DMS114 treated with DMSO at 0.1 percent for 48 hours (cell line): ENCODE data around the gene DCP1A.
"Not testable (repeated sequence)": the region's sequence is repeated elsewhere in the genome, so short reads cannot be mapped to it uniquely, and the experiment has no call there.

Experiments
- DNase-seq: peaks from one replicate; lab custom pipeline; 2025; ENCODE audit not compliant: unreplicated experiment; lab: John Stamatoyannopoulos, UW

DCP1A gene

DNA sequence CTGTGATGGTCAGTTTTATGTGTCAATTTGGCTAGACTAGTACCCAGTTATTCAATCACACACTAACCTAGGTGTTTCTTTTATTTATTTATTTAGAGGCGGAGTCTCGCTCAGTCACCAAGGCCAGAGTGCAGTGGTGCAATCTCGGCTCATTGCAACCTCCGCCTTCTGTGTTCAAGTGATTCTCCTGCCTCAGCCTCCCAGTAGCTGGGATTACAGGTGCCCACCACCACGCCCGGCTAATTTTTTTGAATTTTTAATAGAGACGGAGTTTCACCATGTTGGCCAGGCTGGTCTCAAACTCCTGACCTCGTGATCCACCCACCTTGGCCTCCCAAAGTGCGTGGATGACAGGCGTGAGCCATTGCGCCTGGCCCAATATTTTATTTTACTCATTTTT lies 78.2 kb downstream of the DCP1A start:
- DNase-seq, result not testable (repeated sequence)

DNA sequence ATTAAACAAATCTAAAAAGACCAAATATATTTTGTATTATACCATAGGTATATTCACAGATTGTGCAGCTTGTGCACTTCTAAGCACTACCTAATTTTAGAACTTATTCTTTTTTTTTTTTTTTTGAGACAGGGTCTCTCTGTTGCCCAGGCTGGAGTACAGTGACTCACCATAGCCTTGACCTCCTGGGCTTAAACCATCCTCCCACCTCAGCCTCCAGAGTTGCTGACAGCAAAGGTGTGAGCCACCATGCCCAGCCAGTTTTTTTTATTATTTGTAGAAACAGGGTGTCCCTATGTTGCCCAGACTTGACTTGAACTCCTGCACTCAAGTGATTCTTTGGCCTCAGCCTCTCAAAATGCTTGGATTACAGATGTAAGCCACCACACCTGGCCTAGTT lies 79.6 kb downstream of the DCP1A start:
- DNase-seq, result no peak

DNA sequence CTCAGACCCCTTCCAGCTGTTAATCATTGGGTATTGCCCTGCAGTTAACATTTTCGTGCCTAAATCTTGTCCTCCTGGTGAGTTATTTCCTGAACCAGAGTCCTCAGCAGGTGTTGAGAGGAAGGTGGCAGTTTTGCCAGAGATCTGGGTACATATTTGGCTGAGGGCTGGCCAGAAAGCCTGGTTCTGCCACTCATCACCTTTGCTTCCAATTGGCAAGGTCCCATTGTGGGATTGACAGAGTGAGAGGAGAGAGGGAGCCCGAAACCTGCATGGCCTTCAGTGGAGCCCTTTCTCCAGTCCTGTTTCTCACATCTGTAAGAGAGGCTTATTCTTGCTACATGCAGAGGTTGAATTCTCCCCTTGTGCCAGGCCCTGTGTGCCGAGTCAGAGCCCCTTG lies 82.6 kb downstream of the DCP1A start:
- DNase-seq, result no peak

DNA sequence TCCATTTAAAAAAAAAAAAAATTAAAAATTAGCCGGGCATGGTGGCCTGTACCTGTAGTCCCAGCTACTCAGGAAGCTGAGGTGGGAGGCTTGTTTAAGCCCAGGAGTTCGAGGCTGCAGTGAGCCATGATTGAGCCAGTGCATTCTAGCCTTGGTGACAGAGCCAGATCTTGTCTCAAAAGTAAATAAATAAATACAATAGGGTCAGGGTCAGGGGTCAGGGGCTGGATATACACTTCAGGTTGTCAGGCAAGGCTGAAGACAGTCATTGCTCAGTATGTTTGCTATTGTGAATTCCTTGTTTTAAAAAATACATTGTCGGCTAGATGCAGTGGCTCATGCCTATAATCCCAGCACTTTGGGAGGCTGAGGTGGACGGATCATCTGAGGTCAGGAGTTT lies 83.4 kb downstream of the DCP1A start:
- no peak for DNase-seq

DNA sequence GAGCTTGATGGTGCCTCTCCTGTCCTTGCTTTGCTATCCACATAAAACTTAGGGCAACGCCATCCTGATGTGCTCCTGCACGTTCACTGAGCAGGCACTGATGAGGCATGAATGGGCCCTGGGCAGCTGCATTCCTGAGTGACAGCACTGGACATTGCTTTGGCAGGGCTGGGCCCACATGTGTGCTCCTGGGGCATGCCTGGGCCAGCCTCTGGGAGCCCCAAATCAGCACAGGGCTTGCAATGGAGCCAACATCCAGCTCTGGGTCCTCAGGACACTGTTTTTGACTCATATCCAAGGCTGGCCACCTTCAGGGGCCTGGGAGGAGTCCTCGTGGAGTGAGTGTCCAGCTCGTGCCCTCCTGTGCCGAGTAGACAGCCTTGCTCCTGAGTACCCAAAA lies 85.6 kb downstream of the DCP1A start:
- DNase-seq, result no peak

DNA sequence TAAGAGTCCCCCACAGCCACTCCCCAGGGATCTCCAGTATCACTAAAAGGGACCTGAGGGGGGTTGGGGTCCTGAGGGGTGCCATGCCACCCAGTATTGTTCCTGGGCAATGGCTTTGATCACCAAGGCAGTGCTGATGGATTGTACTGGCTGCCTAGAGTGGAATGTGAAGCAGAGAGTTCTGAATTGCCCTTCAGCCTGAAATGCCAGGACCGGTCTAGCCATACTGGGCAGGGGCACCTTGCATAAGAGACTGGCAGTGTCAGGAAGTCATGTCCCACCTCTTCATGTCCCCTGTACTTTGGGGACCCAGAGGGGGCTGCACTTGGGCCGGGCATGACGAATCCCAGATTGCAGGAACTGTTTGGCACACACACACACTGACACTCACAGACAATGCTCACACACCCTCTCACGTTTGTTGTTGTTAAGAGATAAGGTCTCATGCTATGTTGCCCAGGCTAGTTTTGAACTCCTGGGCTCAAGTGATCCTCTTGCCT lies 87.0 kb downstream of the DCP1A start:
- no peak for DNase-seq

DNA sequence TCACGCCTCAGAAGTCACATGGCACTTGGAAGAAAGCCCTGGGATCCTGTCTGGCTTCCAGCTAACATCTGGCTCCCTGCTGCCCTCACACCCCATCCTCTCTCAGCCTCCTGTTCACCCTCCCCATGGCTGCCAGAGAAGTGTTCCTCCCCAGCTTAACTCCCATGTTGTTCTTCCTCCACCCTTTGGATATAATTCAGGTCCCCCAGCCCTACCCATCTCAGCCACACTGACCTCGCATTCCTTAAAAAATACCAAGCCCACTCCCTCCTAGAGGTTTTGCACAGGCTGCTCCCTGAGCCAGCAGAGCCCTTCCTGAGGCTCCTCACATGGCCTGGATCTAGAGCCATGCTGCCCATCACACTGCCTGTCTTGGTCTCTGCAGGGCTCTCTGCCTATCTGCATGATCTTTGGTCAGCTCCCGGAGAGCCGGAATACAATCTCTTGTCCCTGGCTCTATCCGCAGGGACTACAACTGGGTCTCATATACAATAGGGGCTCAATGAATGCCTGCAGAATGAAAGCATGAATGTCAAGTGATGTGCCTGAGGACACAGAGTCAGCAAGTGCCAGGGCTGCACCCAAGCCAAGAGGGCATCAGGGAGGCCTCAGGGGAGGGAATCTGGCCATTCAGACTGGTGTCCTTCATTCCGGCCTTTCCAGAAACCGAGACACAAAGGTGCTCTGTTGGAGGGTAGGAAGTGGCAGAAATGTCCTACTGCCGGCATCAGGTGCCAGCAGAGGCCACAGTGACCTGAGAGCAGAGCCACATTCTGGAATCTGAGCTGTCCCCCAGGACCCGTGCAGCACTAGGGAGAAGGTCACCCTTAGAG lies 87.7 kb downstream of the DCP1A start:
- no peak for DNase-seq

DNA sequence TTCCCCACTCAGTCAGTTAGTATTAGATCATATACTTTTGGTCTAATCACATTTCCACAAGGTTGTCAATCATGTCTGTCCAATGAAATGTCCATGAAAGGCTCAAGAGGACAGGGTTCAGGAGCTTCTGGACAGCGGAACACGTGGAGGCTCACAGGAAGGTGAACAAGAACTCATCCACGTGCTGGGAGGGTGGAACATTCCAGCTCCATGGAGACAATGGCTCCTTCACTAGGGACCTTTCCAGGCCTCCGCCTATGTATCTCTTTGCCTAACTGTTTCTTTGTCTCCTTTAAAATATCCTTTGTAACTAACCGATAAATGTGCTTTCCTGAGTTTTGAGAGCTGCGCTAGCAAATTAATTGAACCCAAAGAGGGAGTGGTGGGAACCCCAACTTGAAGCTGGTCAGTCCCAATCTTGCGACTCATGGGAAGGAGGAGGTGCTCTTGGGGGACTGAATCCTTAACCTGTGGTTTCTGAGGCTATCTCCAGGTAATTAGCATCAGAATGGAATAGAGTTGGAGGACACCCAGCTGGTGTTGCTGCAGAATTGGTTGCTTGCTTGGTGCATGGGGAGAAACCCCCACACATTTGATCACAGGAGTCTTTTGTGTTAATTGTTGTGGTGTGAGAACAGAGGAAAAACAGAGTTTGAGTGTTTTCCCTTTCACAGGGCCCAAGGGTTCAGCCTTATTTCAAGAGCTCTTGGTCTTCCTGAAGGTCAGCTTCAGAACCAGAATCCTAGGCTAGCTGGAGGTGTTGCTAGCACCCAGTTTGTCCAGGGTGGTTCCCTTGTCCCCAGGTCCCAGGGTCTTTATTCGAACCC lies 88.5 kb downstream of the DCP1A start:
- DNase-seq, result no peak

DNA sequence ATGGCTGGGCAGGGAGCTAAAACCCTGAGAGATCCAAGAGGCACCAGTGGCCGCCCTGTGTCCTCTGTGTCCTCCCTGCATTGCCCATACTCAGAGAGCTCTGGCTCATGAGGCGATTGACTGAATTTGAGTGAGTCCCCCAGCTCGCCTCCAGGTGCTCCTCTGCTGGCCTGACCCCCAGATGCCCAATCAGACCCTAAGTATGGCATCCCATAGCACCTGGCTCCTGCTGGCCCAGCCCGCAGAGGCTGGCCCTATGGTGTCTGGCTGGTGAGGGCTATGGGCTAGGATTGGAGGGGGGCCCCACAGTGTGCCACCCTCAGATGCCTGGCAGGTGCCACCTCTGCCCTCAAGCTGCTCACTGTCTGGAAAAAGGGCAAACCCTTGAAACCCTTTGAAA lies 89.9 kb downstream of the DCP1A start:
- DNase-seq, result no peak

DNA sequence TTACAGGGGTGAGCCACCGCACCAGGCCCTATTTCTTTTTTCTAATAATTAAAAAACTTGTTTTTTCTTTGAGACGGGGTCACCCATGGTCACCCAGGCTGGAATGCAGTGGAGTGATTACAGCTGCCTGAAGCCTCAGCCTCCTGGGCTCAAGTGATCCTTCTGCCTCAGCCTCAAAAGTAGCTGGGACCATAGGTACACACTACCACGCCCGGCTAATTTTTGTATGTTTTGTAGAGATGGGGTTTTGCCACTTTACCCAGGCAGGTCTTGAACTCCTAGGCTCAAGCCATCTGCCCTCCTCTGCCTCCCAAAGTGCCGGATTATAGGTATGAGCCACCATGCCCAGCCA lies 90.7 kb downstream of the DCP1A start:
- no peak for DNase-seq

DNA sequence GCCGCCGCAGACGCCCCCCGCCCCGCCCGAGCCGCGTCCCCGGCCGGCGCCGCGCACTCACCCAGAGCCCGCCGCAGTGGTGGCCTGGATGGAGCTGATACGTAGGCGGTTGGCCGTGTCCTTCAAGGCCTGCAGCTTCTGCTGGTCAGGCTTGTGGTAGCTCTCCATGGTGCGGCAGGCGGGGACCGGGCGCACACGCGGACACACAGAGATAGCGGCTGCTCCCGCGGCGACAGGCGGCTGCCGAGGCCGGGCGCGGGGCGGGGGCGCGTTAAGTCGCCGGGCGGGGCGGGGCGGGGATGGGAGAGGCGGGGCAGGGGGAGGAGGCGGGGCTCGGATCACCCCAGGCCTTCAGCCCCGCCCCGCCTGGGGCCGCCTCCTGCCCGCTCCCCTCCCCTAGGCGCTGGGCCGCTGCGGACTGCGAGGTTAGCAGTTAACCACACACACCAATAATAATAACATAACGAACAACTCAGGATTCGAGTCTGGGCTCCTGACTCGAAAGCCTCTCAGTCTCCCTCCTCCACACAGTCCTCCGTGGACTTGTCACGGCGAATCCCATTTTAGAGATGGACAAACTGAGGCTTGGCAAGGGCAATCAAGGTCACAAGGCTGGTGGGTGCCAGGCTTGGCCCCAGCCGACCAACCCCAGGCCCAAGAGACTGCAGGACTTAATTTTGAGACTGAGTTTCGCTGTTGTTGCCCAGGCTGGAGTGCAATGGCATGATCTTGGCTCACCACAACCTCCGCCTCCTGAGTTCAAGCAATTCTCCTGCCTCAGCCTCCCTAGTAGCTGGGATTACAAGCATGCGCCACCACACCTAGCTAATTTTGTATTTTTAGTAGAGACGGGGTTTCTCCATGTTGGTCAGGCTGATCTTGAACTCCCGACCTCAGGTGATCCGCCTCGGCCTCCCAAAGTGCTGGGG lies 91.3 kb downstream of the DCP1A start, which contains the start of gene TKT:
Gene TKT (minus strand): TSS at position 248 of the 929 bp plus-strand sequence. CDS start 80 bp downstream, at position 168.
- peak; percentile 51 for DNase-seq

DNA sequence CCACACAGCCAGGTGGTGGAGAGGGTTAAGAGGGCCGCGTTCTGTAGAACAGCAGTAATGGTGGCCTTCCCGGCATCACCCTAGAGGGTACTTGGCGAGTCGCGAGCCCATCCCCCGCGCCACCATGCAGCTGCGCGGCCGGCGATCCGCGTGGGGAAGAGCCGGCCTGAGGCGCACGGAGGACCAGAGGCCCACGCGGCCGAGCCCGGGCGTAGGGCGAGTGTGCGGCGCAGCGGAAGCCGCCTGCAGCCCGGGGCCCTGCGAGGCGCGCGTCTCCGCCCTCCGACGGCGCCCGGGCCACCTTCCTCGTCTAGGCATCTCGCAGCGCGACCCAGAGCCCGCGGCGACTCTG lies 91.9 kb downstream of the DCP1A start:
- no peak for DNase-seq

DNA sequence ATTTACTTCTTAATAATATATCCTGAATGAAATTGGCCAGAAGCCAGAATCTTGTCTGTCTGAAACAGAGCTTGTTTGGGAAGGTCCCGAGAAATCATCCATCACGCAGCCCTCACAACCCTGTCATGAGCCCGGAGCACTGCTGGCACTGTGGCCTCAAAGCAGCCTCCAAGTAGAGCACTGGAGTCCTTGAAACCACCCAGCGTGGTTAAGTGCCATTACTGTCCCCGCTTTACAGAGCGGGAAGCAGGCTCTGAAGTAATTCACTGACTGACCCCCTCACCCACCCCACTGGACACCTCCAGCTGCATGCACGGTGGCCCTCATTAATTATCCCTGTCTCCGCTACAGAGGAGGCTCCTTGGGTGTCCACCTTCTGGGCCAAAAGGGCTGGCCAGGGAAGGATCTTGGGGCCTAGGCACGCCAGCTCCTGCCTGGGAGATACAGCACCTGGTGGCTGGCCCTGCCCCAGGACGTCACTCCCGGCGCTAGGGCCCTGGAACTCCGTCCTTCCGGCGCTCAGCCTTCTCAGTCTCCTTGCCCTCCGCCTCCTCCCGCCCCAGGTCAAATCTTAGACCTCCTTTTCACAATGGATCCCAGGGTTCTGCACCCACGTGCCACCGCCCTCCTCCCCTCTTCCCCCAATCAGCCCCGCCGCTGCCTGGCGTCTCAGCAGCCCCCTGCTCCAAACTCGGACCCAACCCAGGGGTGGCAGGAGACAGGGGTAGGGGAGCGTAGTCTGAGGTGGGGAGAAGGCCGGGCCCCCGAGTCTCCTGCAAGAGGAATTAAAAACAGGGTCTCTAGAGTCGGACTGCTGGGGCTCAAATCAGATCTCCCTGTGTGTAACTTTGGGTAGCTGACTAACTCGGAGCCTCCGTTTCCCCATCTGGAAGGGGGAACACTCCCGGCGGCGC lies 92.6 kb downstream of the DCP1A start:
- peak; percentile 14 for DNase-seq

DNA sequence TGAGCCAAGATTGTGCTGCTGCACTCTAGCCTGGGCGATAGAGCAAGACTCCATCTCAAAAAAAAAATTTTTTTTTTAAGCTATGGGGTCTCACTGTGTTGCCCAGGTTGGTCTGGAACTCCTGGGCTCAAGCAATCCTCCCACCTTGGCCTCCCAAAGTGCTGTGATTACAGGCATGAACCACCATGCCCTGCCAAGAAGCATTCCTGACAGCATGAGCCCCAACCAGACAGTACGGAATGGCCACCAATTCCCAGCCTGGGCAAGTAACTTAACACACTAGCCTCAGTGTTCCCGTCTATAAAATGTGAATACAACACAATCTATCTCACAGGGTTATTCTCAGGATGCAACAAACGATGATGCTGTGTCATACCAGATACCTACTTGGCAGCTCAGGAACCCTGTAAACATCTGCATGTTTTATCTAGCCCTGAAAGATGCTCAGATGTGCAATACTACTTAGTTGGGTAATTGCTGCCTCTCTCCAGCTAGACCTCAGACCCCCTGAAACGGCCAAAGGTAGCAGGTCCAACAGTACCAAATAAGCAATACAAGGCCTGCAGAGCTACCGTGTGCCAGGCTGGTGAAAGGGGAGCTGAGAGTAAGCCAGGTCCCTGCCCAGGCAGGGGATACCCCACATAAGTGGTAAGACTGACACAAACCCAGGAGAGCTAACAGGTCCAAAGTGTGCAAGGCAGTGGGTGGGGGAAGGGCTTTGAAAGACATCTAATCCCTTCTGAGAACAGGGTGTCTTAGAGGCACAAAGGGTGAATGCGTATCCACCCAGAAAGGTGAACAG lies 93.4 kb downstream of the DCP1A start:
- DNase-seq, result no peak

DNA sequence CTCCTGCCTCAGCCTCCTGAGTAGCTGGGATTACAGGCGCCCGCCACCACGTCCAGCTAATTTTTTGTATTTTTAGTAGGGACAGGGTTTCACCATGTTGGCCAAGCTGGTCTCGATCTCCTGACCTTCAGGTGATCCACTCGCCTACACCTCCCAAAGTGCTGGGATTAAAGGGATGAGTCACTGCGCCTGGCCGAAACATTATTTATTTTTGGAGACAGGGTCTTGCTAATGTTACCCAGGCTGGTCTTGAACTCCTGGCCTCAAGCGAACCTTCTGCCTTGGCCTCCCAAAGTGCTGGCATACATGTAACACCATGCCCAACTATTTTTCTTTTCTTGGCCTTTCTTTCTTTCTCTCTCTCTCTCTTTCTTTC lies 94.4 kb downstream of the DCP1A start:
- not testable (repeated sequence) for DNase-seq

DNA sequence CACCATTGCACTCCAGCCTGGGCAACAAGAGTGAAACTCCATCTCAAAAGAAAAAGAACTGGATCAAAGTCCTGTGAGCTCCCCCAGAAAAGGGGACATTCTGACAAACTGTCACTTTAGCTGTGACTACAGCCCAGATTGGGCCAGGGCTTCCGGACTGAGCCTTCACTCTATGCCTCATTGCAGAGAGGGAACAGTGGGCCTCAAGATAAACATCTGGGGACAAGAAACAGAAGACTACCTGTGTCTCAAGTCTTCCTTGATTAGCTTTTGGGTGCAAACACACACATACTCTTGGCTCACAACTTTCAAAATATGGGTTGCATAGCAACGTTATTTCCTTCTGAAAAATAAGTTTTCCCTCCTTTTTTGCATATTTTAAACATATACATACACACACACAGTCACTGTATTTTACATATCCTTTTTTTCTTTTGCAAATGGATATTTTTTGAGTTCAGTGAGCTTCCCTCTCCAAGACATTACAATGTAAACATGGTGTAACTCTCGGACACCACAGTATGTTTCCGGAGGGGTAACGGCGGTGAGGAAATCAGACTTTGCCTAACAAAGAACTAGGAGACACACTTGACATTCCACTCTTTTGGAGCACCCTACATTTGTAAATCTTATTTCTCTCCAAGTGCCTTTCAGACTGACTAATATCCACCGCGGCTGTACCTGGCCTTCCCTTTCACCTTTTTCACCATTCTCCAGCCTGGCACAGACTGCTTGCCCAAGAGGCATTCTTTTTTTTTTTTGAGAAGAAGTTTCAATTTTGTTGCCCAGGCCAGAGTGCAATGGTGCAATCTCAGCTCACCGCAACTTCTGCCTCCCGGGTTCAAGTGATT lies 95.0 kb downstream of the DCP1A start:
- no peak for DNase-seq

DNA sequence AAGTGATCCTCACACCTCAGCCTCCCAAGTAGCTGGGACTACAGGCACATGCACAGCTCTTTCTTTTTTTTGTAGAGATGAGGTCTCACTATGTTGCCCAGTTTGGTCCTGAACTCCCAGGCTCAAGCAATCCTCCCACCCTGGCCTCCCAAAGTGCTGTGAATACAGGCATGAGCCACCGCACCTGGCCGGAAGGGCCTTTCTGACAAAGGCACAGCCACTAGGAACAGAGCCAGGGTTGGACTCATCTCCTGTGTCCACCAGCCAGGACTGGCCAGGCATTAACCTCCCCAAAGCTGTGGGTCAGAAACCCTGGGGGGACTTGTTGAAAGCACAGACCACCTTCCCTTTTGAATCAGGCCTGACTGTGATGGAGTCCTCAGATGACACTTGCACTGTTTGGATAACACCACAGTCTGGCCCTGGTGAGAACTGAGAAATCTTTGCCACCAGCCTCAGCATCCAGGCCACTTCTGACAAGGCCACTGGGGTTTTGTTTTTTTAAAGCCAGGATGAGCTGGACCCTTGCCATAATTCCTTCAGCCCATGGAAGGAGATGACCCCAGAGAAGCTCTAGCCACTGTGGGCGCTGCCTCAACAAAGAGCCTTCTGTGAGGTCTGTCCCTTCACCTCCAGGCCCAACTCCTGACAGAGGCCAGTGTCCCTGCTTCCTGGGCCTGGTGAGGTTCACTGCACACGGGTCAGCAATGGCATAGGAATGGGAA lies 96.3 kb downstream of the DCP1A start:
- DNase-seq, result no peak

DNA sequence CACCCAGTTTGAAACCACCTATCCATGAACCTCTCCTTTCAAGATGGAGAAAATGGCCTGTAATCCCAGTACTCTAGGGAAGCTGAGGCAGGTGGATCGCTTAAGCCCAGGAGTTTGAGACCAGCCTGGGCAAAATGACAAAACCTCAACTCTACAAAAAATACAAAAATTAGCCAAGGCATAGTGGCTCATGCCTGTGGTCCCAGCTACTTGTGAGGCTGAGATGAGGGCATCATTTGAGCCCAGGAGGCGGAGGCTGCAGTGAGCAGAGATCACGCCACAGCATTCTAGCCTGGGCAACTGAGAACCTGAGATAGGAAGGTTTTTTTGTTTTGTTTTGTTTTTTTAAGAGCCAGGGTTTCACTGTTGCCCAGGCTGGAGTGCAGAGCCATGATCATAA lies 96.9 kb downstream of the DCP1A start:
- no peak for DNase-seq
